Keratinocyte (primary cell): ENCODE data around the gene FTL. TPM values are rescaled to one million over a fixed set of nuclear protein-coding genes. Genes with fewer than 3 reads are reported as not detected.

Experiments
- DNase-seq: peaks from one replicate; pipeline ENCODE4 v3.0.0-alpha.2; 2011; ENCODE audit warnings: low read depth, missing footprints, low spot score
- FAIRE-seq: peaks from 2 replicates; lab custom pipeline; 2011; peaks lifted over from hg19 to GRCh38; lab: Jason Lieb, UNC
- H2AFZ ChIP-seq: 2 replicates; pipeline ENCODE4 v1.6.0; 2012; ENCODE audit warnings: low read length, control low read depth, inconsistent platforms; ENCODE audit not compliant: control insufficient read depth
- H3K27ac ChIP-seq: 2 replicates; pipeline ENCODE4 v1.5.1; 2011; ENCODE audit warnings: low read length; ENCODE audit not compliant: control insufficient read depth, insufficient read depth
- H3K27me3 ChIP-seq: 3 replicates; pipeline ENCODE4 v1.6.0; 2011; ENCODE audit warnings: low read length; ENCODE audit not compliant: control insufficient read depth, insufficient read depth; ENCODE audit errors: extremely low read depth
- H3K36me3 ChIP-seq, 2 experiments: 2 replicates in 1 of 2; 3 replicates in 1 of 2; pipeline ENCODE4 v1.5.1; 2011; ENCODE audit warnings: low read length in 2 of 2, mild to moderate bottlenecking in 1 of 2; ENCODE audit not compliant: control insufficient read depth in 2 of 2, insufficient read depth in 2 of 2; ENCODE audit errors: extremely low read depth in 1 of 2
- H3K4me1 ChIP-seq: 3 replicates; pipeline ENCODE4 v1.5.1; 2011; ENCODE audit warnings: low read length; ENCODE audit not compliant: control insufficient read depth, insufficient read depth; ENCODE audit errors: extremely low read depth
- H3K4me2 ChIP-seq: 3 replicates; pipeline ENCODE4 v1.6.0; 2011; ENCODE audit warnings: low read depth, low read length; ENCODE audit not compliant: control insufficient read depth, insufficient read depth; ENCODE audit errors: extremely low read depth
- H3K4me3 ChIP-seq, 3 experiments: fragments of 200-600 bp in 1 of 3; sonication (generic) in 1 of 3; 2 replicates in 2 of 3; 3 replicates in 1 of 3; pipeline ENCODE4 v1.5.1; 2011 to 2016; ENCODE audit warnings: low read length in 3 of 3, mild to moderate bottlenecking in 3 of 3, control low read depth in 2 of 3, inconsistent platforms in 1 of 3, low read depth in 1 of 3, mixed read lengths in 1 of 3, mixed run types in 1 of 3, moderate library complexity in 1 of 3; ENCODE audit not compliant: control insufficient read depth in 2 of 3, insufficient read depth in 2 of 3; ENCODE audit errors: extremely low read depth in 1 of 3
- H3K79me2 ChIP-seq: 2 replicates; pipeline ENCODE4 v1.6.0; 2012; ENCODE audit warnings: low read length; ENCODE audit not compliant: control insufficient read depth, insufficient read depth
- H3K9ac ChIP-seq: 3 replicates; pipeline ENCODE4 v1.6.0; 2011; ENCODE audit warnings: low read length; ENCODE audit not compliant: control insufficient read depth, insufficient read depth; ENCODE audit errors: extremely low read depth
- H3K9me1 ChIP-seq: 3 replicates; pipeline ENCODE4 v1.6.0; 2011; ENCODE audit warnings: low read length; ENCODE audit not compliant: control insufficient read depth, insufficient read depth; ENCODE audit errors: extremely low read depth
- H3K9me3 ChIP-seq: 2 replicates; pipeline ENCODE4 v1.5.1; 2012; ENCODE audit warnings: low read depth, low read length; ENCODE audit not compliant: control insufficient read depth
- H4K20me1 ChIP-seq: 3 replicates; pipeline ENCODE4 v1.6.0; 2011; ENCODE audit warnings: low read length; ENCODE audit not compliant: control insufficient read depth, insufficient read depth; ENCODE audit errors: extremely low read depth
- EZH2 ChIP-seq: IDR thresholded peaks from one replicate; pipeline ENCODE4 v1.6.1; 2012; ENCODE audit warnings: inconsistent platforms, mild to moderate bottlenecking, low read length, moderate library complexity
- dilution Hi-C: fragments of 300-500 bp; cut with MboI; formaldehyde crosslinking; loops from one replicate; pipeline ENCODE4 v1.7.0; 2020; ENCODE audit warnings: low sequenced_read_pairs; ENCODE audit not compliant: extremely low pct_ligation_motif_present
- polyA plus RNA-seq, 5 experiments: library from polyadenylated mRNA; depleted of rRNA in 3 of 5; stranded (reverse) in 3 of 5; stranded (forward) in 1 of 5; unstranded in 1 of 5; fragments of >200 nt; gene quantifications; 1 replicate in 1 of 5; 2 replicates in 3 of 5; 3 replicates in 1 of 5; pipeline versions ENCODE4 v1.2.1 to v1.2.3, GENCODE V29; 2011 to 2012; ENCODE audit warnings: missing spikeins in 2 of 5, low read depth in 1 of 5, low replicate concordance in 1 of 5
- TF ChIP-seq, protein P1 (sequence below), 3 experiments: IDR thresholded peaks in 1 of 3; conservative IDR thresholded peaks in 1 of 3; optimal IDR thresholded peaks in 1 of 3; 2 replicates in 2 of 3; 3 replicates in 1 of 3; pipeline versions ENCODE3 to v1.5.1; 2011; ENCODE audit warnings: low read length in 3 of 3, mild to moderate bottlenecking in 3 of 3, moderate library complexity in 2 of 3, control low read depth in 1 of 3, inconsistent platforms in 1 of 3; ENCODE audit not compliant: insufficient read depth in 2 of 3; ENCODE audit errors: extremely low read depth in 1 of 3

Gene FTL
- polyA plus RNA-seq, 1 donor (not counting 4 experiments of a cell fraction or from before 2014, with no cell fraction given): 838 TPM

- TF ChIP-seq, protein P1, sequence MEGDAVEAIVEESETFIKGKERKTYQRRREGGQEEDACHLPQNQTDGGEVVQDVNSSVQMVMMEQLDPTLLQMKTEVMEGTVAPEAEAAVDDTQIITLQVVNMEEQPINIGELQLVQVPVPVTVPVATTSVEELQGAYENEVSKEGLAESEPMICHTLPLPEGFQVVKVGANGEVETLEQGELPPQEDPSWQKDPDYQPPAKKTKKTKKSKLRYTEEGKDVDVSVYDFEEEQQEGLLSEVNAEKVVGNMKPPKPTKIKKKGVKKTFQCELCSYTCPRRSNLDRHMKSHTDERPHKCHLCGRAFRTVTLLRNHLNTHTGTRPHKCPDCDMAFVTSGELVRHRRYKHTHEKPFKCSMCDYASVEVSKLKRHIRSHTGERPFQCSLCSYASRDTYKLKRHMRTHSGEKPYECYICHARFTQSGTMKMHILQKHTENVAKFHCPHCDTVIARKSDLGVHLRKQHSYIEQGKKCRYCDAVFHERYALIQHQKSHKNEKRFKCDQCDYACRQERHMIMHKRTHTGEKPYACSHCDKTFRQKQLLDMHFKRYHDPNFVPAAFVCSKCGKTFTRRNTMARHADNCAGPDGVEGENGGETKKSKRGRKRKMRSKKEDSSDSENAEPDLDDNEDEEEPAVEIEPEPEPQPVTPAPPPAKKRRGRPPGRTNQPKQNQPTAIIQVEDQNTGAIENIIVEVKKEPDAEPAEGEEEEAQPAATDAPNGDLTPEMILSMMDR (optimal IDR thresholded peaks at IDR 0.05 in 1 of 3, IDR thresholded peaks at IDR 0.05 in 1 of 3, conservative IDR thresholded peaks at IDR 0.05 in 1 of 3; ENCODE audit: extremely low read depth in 1 of 3, insufficient read depth in 2 of 3, low read length in 3 of 3): no peak
- no peak for TF ChIP-seq EZH2
- Histone ChIP-seq H3K36me3 (peaks cover 36 to 42% of the 10 kb centered on the region in 2 experiments), H4K20me1 (no peaks in the 10 kb centered on the region), H3K79me2 (peaks cover 50% of the 10 kb centered on the region), H3K9me3 (no peaks in the 10 kb centered on the region), H2AFZ (no peak overlapping the region), H3K27me3 (no peaks in the 10 kb centered on the region), H3K4me1 (peaks cover 8% of the 10 kb centered on the region), H3K27ac (no peak overlapping the region), H3K9ac (no peak overlapping the region), H3K4me3 (no peak overlapping the region), H3K4me2 (no peak overlapping the region), H3K9me1 (peaks cover under 1% of the 10 kb centered on the region)
- FAIRE-seq: no peak
- dilution Hi-C loops: no loop called here
- DNase-seq: no peak
Measured at GRCh38 chr19:48989701-48990291, 24.7 kb downstream of the FTL start.

- H2AFZ ChIP-seq: no peak overlapping the region
- no peak overlapping the region for H3K4me2 ChIP-seq
- no peaks in the 10 kb centered on the region for H3K9me3 ChIP-seq
- no peak overlapping the region for H3K4me3 ChIP-seq
- H3K79me2 ChIP-seq: peaks cover 54% of the 10 kb centered on the region
- H3K27ac ChIP-seq: no peak overlapping the region
- TF ChIP-seq EZH2: no peak
- TF ChIP-seq, protein P1 (optimal IDR thresholded peaks at IDR 0.05 in 1 of 3, IDR thresholded peaks at IDR 0.05 in 1 of 3, conservative IDR thresholded peaks at IDR 0.05 in 1 of 3; ENCODE audit: extremely low read depth in 1 of 3, insufficient read depth in 2 of 3, low read length in 3 of 3): no peak
- peaks cover 14% of the 10 kb centered on the region for H3K4me1 ChIP-seq
- H4K20me1 ChIP-seq: no peaks in the 10 kb centered on the region
- no peak for DNase-seq
- H3K27me3 ChIP-seq: no peaks in the 10 kb centered on the region
- peaks cover 32 to 38% of the 10 kb centered on the region in 2 experiments for H3K36me3 ChIP-seq
- FAIRE-seq: no peak
- dilution Hi-C loops: no loop called here
- peaks cover 3% of the 10 kb centered on the region for H3K9me1 ChIP-seq
- H3K9ac ChIP-seq: peak overlapping the region; percentile 22
Measured at GRCh38 chr19:48990400-48990799, 25.3 kb downstream of the FTL start.
